ENCODE results near the gene ZFHX3. TPM values are rescaled to one million over a fixed set of nuclear protein-coding genes. Genes with fewer than 3 reads are reported as not detected.

Gene ZFHX3
- total RNA-seq, 2 experiments from 2014 or later = 0.63 to 0.64 TPM

DNA sequence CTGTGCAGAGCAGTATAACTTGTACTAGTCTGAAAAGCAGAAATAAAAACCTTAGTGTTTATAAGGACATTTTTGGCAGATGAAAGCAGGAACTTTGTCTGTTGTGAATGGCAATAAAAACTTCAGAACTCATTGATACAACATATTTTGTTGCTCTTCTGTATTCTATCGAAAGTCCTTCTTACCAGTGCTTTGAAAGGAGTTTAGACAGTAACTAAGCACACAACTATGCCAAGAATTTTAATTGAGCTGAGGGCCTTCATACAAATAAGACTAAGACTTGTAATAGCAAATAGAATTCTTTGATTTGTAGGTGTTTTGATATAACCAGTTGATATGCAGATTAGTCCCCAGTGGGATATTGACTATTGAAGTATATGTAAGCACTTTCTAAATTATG lies 308.4 kb downstream of the ZFHX3 start:
- Mint-ChIP-seq H3K4me1 (ENCODE audit: low read depth) (no peaks in the 10 kb centered on the region), H3K27me3 (no peaks in the 10 kb centered on the region), H3K9me3 (peaks cover 3% of the 10 kb centered on the region), H3K4me3 (no peak overlapping the region), H3K36me3 (ENCODE audit: low read depth) (no peaks in the 10 kb centered on the region), H3K27ac (no peak overlapping the region)
- TF ChIP-seq CTCF (IDR thresholded peaks at IDR 0.05) = no peak
- ATAC-seq (ENCODE audit: poor library complexity) = no peak
- Histone ChIP-seq H3K27me3 (ENCODE audit: control insufficient read depth in 1 of 2, insufficient read depth in 2 of 2, low read length in 2 of 2) (no peaks in the 10 kb centered on the region), H3K4me3 (ENCODE audit: low read length) (no peak overlapping the region), H3K36me3 (ENCODE audit: insufficient read depth, low read length) (no peaks in the 10 kb centered on the region), H3K9me3 (ENCODE audit: control insufficient read depth in 1 of 2, insufficient read depth in 1 of 2, low read length in 2 of 2) (peaks cover 0 to 9% of the 10 kb centered on the region in 2 experiments), H3K4me1 (ENCODE audit: insufficient read depth, low read length) (no peaks in the 10 kb centered on the region), H3K27ac (ENCODE audit: low read depth in 1 of 2, low read length in 2 of 2) (no peak overlapping the region)
- intact Hi-C loops (cut with DNase I, micrococcal nuclease) = no loop called here
- CTCF ChIA-PET = no interaction called here
- POLR2A ChIA-PET = no interaction called here
- no peak for DNase-seq

- Mint-ChIP-seq H3K27ac (no peak overlapping the region), H3K27me3 (no peaks in the 10 kb centered on the region), H3K9me3 (peaks cover 10% of the 10 kb centered on the region), H3K4me3 (no peak overlapping the region), H3K4me1 (ENCODE audit: low read depth) (no peaks in the 10 kb centered on the region), H3K36me3 (ENCODE audit: low read depth) (no peaks in the 10 kb centered on the region)
- Histone ChIP-seq H3K27ac (ENCODE audit: low read depth in 1 of 2, low read length in 2 of 2) (no peak overlapping the region), H3K9me3 (ENCODE audit: control insufficient read depth in 1 of 2, insufficient read depth in 1 of 2, low read length in 2 of 2) (peaks cover 0 to 9% of the 10 kb centered on the region in 2 experiments), H3K27me3 (ENCODE audit: control insufficient read depth in 1 of 2, insufficient read depth in 2 of 2, low read length in 2 of 2) (peaks cover 0 to 2% of the 10 kb centered on the region in 2 experiments), H3K4me1 (ENCODE audit: insufficient read depth, low read length) (no peaks in the 10 kb centered on the region), H3K36me3 (ENCODE audit: insufficient read depth, low read length) (no peaks in the 10 kb centered on the region), H3K4me3 (ENCODE audit: low read length) (no peak overlapping the region)
- TF ChIP-seq CTCF (IDR thresholded peaks at IDR 0.05) = no peak
- ATAC-seq (ENCODE audit: poor library complexity) (no peak), DNase-seq (no peak)
- intact Hi-C loops (cut with DNase I, micrococcal nuclease) = no loop called here
- ChIA-PET POLR2A (no interaction called here), CTCF (no interaction called here)
These were observed 311.9 kb downstream of the ZFHX3 start for GRCh38 chr16:72736074-72736473.

Measured in CD4-positive, alpha-beta T cell (primary cell).